Motor neuron (in vitro differentiated cells): ENCODE data around the gene C3orf22. TPM values are rescaled to one million over a fixed set of nuclear protein-coding genes. Genes with fewer than 3 reads are reported as not detected.
"Not testable (repeated sequence)": the region's sequence is repeated elsewhere in the genome, so short reads cannot be mapped to it uniquely, and the experiment has no call there.

Experiments
- ATAC-seq, 8 experiments: fragments of 200-7000 bp; cut with Tn5 transposase; replicated peaks in 6 of 8; 2 replicates each; pipeline ENCODE4 v1.8.0; 2021; ENCODE audit warnings: mild to moderate bottlenecking in 8 of 8, moderate library complexity in 8 of 8
- H3K27ac ChIP-seq, 2 donors: fragments of 250-450 bp; sonication (Bioruptor Pico); 2 replicates each; pipeline ENCODE4 v1.9.0; 2021; ENCODE audit warnings: antibody characterized with exemption in 2 of 2, mild to moderate bottlenecking in 2 of 2, moderate library complexity in 1 of 2
- H3K4me1 ChIP-seq, 2 donors: fragments of 250-450 bp; sonication (Bioruptor Pico); replicated peaks in 1 of 2; 2 replicates each; pipeline ENCODE4 v1.6.1; 2021; ENCODE audit warnings: antibody characterized with exemption in 2 of 2, mild to moderate bottlenecking in 2 of 2, moderate library complexity in 1 of 2
- H3K4me3 ChIP-seq, 5 donors: fragments of 250-450 bp; sonication (Bioruptor Pico); 2 replicates each; pipeline ENCODE4 v1.9.0; 2021; ENCODE audit warnings: antibody characterized with exemption in 5 of 5, mild to moderate bottlenecking in 5 of 5, moderate library complexity in 4 of 5
- WGBS, 10 experiments: fragments of 450-650 bp; shearing (Covaris generic); methylation state at CpG; one replicate each; pipeline ENCODE4 v1.0.0; 2022; 5-methylcytosine and 5-hydroxymethylcytosine counted together
- in situ Hi-C, 9 experiments: fragments of 400-800 bp; cut with MboI; loops; one replicate each; pipeline ENCODE4 v1.15.0; 2021; ENCODE audit warnings: low sequenced_read_pairs in 9 of 9, low pct_unique_long_range_greater_than_20kb in 2 of 9; ENCODE audit not compliant: unreplicated experiment in 9 of 9
- total RNA-seq, 8 experiments: library from RNA; unstranded; fragments of 300-600 nt; gene quantifications; 2 replicates each; pipeline versions ENCODE4 v1.2.3 to v1.2.4, GENCODE V29; 2022

Gene C3orf22
- total RNA-seq: under 1 TPM in 2 of 8 experiments, not detected in 6; 0.15 to 0.47 TPM

- in situ Hi-C loops: no loop called here
- H3K27ac ChIP-seq: no peak within 1 kb of the TSS
- no peak for ATAC-seq
- H3K4me1 ChIP-seq: no peaks in the 10 kb centered on the region
- no peak within 1 kb of the TSS for H3K4me3 ChIP-seq
- 40 to 81% (median 59%) methylated on average over 1 to 4 of the region's 9 CpGs; no CpG with 5 or more reads in 6 of the 10 experiments for WGBS, 10 experiments
These were observed at the start of gene C3orf22 for GRCh38 chr3:126558336-126559071. C3orf22 (minus strand) TSS chr3:126558932; CDS start chr3:126553390, 5,542 bp downstream.

GRCh38 chr3:126607214-126607908 is 48.6 kb upstream of the C3orf22 start:
- H3K4me3 ChIP-seq: no peak overlapping the region
- 36 to 97% (median 91%) methylated on average over 4 to 11 of the region's 11 CpGs; no CpG with 5 or more reads in 1 of the 10 experiments for WGBS, 10 experiments
- H3K4me1 ChIP-seq: peaks cover 0 to 3% of the 10 kb centered on the region in 2 donors
- peak in 7 of 8 experiments; percentile 37 to 85 (median 71) for ATAC-seq
- in situ Hi-C loops: no loop called here
- no peak overlapping the region for H3K27ac ChIP-seq

- no peak overlapping the region for H3K27ac ChIP-seq
- in situ Hi-C loops: no loop called here
- peaks cover 0 to 3% of the 10 kb centered on the region in 2 donors for H3K4me1 ChIP-seq
- H3K4me3 ChIP-seq: no peak overlapping the region
- ATAC-seq: peak in 1 of 8 experiments; percentile 55
- 50 to 88% (median 75%) methylated on average over 2 of the region's 3 CpGs; no CpG with 5 or more reads in 3 of the 10 experiments for WGBS, 10 experiments
These were observed 47.3 kb upstream of the C3orf22 start for GRCh38 chr3:126606001-126606400.

GRCh38 chr3:126604691-126605090 is 46.0 kb upstream of the C3orf22 start:
- 17 to 95% (median 81%) methylated on average over 1 to 5 of the region's 6 CpGs; no CpG with 5 or more reads in 3 of the 10 experiments for WGBS, 10 experiments
- no peak overlapping the region for H3K27ac ChIP-seq
- no peak for ATAC-seq
- H3K4me1 ChIP-seq: peaks cover 0 to 3% of the 10 kb centered on the region in 2 donors
- in situ Hi-C loops: no loop called here
- no peak overlapping the region for H3K4me3 ChIP-seq

GRCh38 chr3:126599101-126599500 is 40.4 kb upstream of the C3orf22 start:
- Histone ChIP-seq H3K4me1 (no peaks in the 10 kb centered on the region), H3K4me3 (no peak overlapping the region), H3K27ac (no peak overlapping the region)
- ATAC-seq: no peak
- in situ Hi-C loops: no loop called here
- WGBS, 10 experiments: 0 to 86% (median 52%) methylated on average over 1 of the region's 1 CpG; no CpG with 5 or more reads in 6 of the 10 experiments

GRCh38 chr3:126595479-126595878 is 36.7 kb upstream of the C3orf22 start:
- H3K4me3 ChIP-seq, H3K27ac ChIP-seq, H3K4me1 ChIP-seq, ATAC-seq, in situ Hi-C loops: not testable (repeated sequence)
- 80 to 100% (median 100%) methylated on average over 1 to 4 of the region's 4 CpGs; no CpG with 5 or more reads in 3 of the 10 experiments for WGBS, 10 experiments

GRCh38 chr3:126591515-126591914 is 32.8 kb upstream of the C3orf22 start:
- H3K4me1 ChIP-seq, H3K4me3 ChIP-seq, ATAC-seq, H3K27ac ChIP-seq, in situ Hi-C loops: not testable (repeated sequence)
- WGBS, 10 experiments: 50 to 100% (median 55%) methylated on average over 1 to 4 of the region's 5 CpGs; no CpG with 5 or more reads in 4 of the 10 experiments

- ATAC-seq: no peak
- Histone ChIP-seq H3K4me3 (no peak overlapping the region), H3K4me1 (no peaks in the 10 kb centered on the region), H3K27ac (no peak overlapping the region)
- in situ Hi-C loops: no loop called here
- 0 to 83% (median 61%) methylated on average over 1 to 4 of the region's 4 CpGs; no CpG with 5 or more reads in 3 of the 10 experiments for WGBS, 10 experiments
These were observed 23.6 kb upstream of the C3orf22 start for GRCh38 chr3:126582311-126582710.

- H3K4me3 ChIP-seq: no peak overlapping the region
- 11 to 88% (median 67%) methylated on average over 2 of the region's 2 CpGs for whole genome bisulfite sequencing, 10 experiments
- no peak overlapping the region for H3K27ac ChIP-seq
- in situ Hi-C loops: no loop called here
- ATAC-seq: no peak
- no peaks in the 10 kb centered on the region for H3K4me1 ChIP-seq
These were observed 22.8 kb upstream of the C3orf22 start for GRCh38 chr3:126581569-126581968.

GRCh38 chr3:126580746-126581145 is 22.0 kb upstream of the C3orf22 start:
- Histone ChIP-seq H3K27ac (no peak overlapping the region), H3K4me1 (no peaks in the 10 kb centered on the region), H3K4me3 (no peak overlapping the region)
- ATAC-seq: no peak
- in situ Hi-C loops: no loop called here
- WGBS, 10 experiments: 20 to 90% (median 56%) methylated on average over 1 to 3 of the region's 5 CpGs; no CpG with 5 or more reads in 5 of the 10 experiments

GRCh38 chr3:126578702-126579101 is 20.0 kb upstream of the C3orf22 start:
- 58 to 92% (median 72%) methylated on average over 2 to 5 of the region's 7 CpGs; no CpG with 5 or more reads in 7 of the 10 experiments for WGBS, 10 experiments
- Histone ChIP-seq H3K4me1 (no peaks in the 10 kb centered on the region), H3K4me3 (no peak overlapping the region), H3K27ac (no peak overlapping the region)
- in situ Hi-C loops: no loop called here
- ATAC-seq: no peak

GRCh38 chr3:126577261-126577660 is 18.5 kb upstream of the C3orf22 start:
- in situ Hi-C loops: no loop called here
- WGBS, 10 experiments: 75 to 80% methylated on average over 1 to 2 of the region's 2 CpGs; no CpG with 5 or more reads in 8 of the 10 experiments
- Histone ChIP-seq H3K27ac (no peak overlapping the region), H3K4me3 (no peak overlapping the region), H3K4me1 (no peaks in the 10 kb centered on the region)
- ATAC-seq: no peak

- no peak overlapping the region for H3K4me3 ChIP-seq
- WGBS, 10 experiments: 0 to 100% (median 87%) methylated on average over 1 to 10 of the region's 15 CpGs; no CpG with 5 or more reads in 1 of the 10 experiments
- ATAC-seq: peak in 3 of 8 experiments; percentile 90 to 96 (median 95)
- in situ Hi-C loops: no loop called here
- no peak overlapping the region for H3K27ac ChIP-seq
- H3K4me1 ChIP-seq: peaks cover 0 to 5% of the 10 kb centered on the region in 2 donors
These were observed 14.9 kb upstream of the C3orf22 start for GRCh38 chr3:126573492-126574117.
